Upper lobe of left lung (tissue), 6 donors: ENCODE data around the gene ADNP2. TPM values are rescaled to one million over a fixed set of nuclear protein-coding genes. Genes with fewer than 3 reads are reported as not detected.
A peak's percentile ranks its signal among the peaks of the same experiment; 100 is the strongest.

Experiments
- ATAC-seq, 2 donors: fragments of 200-7000 bp; cut with Tn5 transposase; one replicate each; pipeline ENCODE4 v1.9.1; 2022; ENCODE audit warnings: mild to moderate bottlenecking in 2 of 2, moderate library complexity in 2 of 2; ENCODE audit not compliant: low FRiP score in 2 of 2
- DNase-seq, 2 donors: peaks; one replicate each; pipeline ENCODE4 v3.0.0-alpha.2; 2019 to 2020
- H3K27ac ChIP-seq, 4 donors: fragments of 200-600 bp; sonication (generic); one replicate each; pipeline ENCODE4 v1.5.1; 2016 to 2019
- H3K27me3 ChIP-seq, 4 donors: fragments of 200-600 bp; sonication (generic); one replicate each; pipeline ENCODE4 v1.5.1; 2017 to 2019
- H3K36me3 ChIP-seq, 4 donors: fragments of 200-600 bp; sonication (generic); one replicate each; pipeline ENCODE4 v1.5.1; 2016 to 2019
- H3K4me1 ChIP-seq, 4 donors: fragments of 200-600 bp; sonication (generic); one replicate each; pipeline ENCODE4 v1.5.1; 2018 to 2019
- H3K4me3 ChIP-seq, 4 donors: fragments of 200-600 bp; sonication (generic); one replicate each; pipeline ENCODE4 v1.5.1; 2017 to 2019; ENCODE audit warnings: mild to moderate bottlenecking in 2 of 4, moderate library complexity in 1 of 4
- H3K9me3 ChIP-seq, 4 donors: fragments of 200-600 bp; sonication (generic); one replicate each; pipeline ENCODE4 v1.5.1; 2018 to 2019
- CTCF ChIP-seq, 6 experiments: fragments of 450-650 bp in 4 of 6; fragments of 200-600 bp in 2 of 6; sonication (generic) in 2 of 6; IDR thresholded peaks; one replicate each; pipeline ENCODE4 v1.5.1; 2016 to 2019; ENCODE audit warnings: antibody characterized with exemption in 6 of 6
- EP300 ChIP-seq, 4 donors: sonication (generic); formaldehyde crosslinking; IDR thresholded peaks; one replicate each; pipeline ENCODE4 v1.5.1; 2017; ENCODE audit warnings: antibody characterized with exemption in 4 of 4, control low read depth in 2 of 4
- POLR2A ChIP-seq, 4 donors: fragments of 450-650 bp; IDR thresholded peaks; one replicate each; pipeline ENCODE4 v1.5.1; 2016 to 2017; ENCODE audit warnings: antibody characterized with exemption in 4 of 4, mild to moderate bottlenecking in 2 of 4
- POLR2AphosphoS5 ChIP-seq, 2 donors: sonication (generic); formaldehyde crosslinking; IDR thresholded peaks; one replicate each; pipeline ENCODE4 v1.5.1; 2017; ENCODE audit warnings: antibody characterized with exemption in 2 of 2
- WGBS, 2 donors: methylation state at CpG; one replicate each; pipeline ENCODE4 v1.1.5; 2017 to 2018; 5-methylcytosine and 5-hydroxymethylcytosine counted together
- total RNA-seq, 6 donors: library from RNA; depleted of rRNA in 4 of 6; stranded (reverse); fragments of >200 nt in 4 of 6; gene quantifications; one replicate each; pipeline versions ENCODE4 v1.1.0 to v1.2.1, GENCODE V29; 2016 to 2021
- donor health status: DM: no; HTN: no; CAD: no; lungs with moderate emphysema.
- donor health status: DM: no; HTN: yes; CAD: no; lungs with severe emphysema.

Gene ADNP2
- total RNA-seq, 6 donors from 2014 or later: 12.4 to 26.6 (median 16.1) TPM

- H3K4me3 ChIP-seq: no peak overlapping the region
- DNase-seq (no peak), ATAC-seq (no peak)
- H3K36me3 ChIP-seq: no peaks in the 10 kb centered on the region
- no peaks in the 10 kb centered on the region for H3K27me3 ChIP-seq
- H3K9me3 ChIP-seq: no peaks in the 10 kb centered on the region
- no peak overlapping the region for H3K27ac ChIP-seq
- TF ChIP-seq CTCF (IDR thresholded peaks at IDR 0.05): no peak
- TF ChIP-seq POLR2A (IDR thresholded peaks at IDR 0.05): no peak
- TF ChIP-seq POLR2AphosphoS5 (IDR thresholded peaks at IDR 0.05): no peak
- TF ChIP-seq EP300 (IDR thresholded peaks at IDR 0.05): no peak
- WGBS, 2 donors: 58 to 62% methylated on average over 7 of the region's 7 CpGs
- no peaks in the 10 kb centered on the region for H3K4me1 ChIP-seq
These were observed 4.7 kb upstream of the ADNP2 start for GRCh38 chr18:80104364-80104779.

- no peaks in the 10 kb centered on the region for H3K27me3 ChIP-seq
- DNase-seq (no peak), ATAC-seq (no peak)
- no peak for TF ChIP-seq POLR2AphosphoS5 (IDR thresholded peaks at IDR 0.05)
- no peak for TF ChIP-seq EP300 (IDR thresholded peaks at IDR 0.05)
- TF ChIP-seq POLR2A (IDR thresholded peaks at IDR 0.05): no peak
- no peak for TF ChIP-seq CTCF (IDR thresholded peaks at IDR 0.05)
- no peak overlapping the region for H3K27ac ChIP-seq
- peaks cover 6 to 9% (median 8%) of the 10 kb centered on the region in 4 donors for H3K4me1 ChIP-seq
- no peaks in the 10 kb centered on the region for H3K36me3 ChIP-seq
- 81 to 85% methylated on average over 13 of the region's 13 CpGs for WGBS, 2 donors
- H3K4me3 ChIP-seq: no peak overlapping the region
- no peaks in the 10 kb centered on the region for H3K9me3 ChIP-seq
These were observed 3.5 kb upstream of the ADNP2 start for GRCh38 chr18:80105369-80106167.

- Histone ChIP-seq H3K27ac (no peak overlapping the region), H3K4me1 (peaks cover 13 to 18% (median 15%) of the 10 kb centered on the region in 4 donors), H3K9me3 (no peaks in the 10 kb centered on the region), H3K36me3 (no peaks in the 10 kb centered on the region), H3K27me3 (no peaks in the 10 kb centered on the region), H3K4me3 (no peak overlapping the region)
- WGBS, 2 donors: 50 to 56% methylated on average over 5 of the region's 6 CpGs
- DNase-seq (no peak), ATAC-seq (no peak)
- TF ChIP-seq EP300 (IDR thresholded peaks at IDR 0.05): no peak
These were observed 2.5 kb upstream of the ADNP2 start for GRCh38 chr18:80106482-80107051.

GRCh38 chr18:80107426-80107825 is 1.6 kb upstream of the ADNP2 start:
- H3K27ac ChIP-seq: no peak overlapping the region
- ATAC-seq (no peak), DNase-seq (no peak)
- no peaks in the 10 kb centered on the region for H3K36me3 ChIP-seq
- H3K9me3 ChIP-seq: no peaks in the 10 kb centered on the region
- WGBS, 2 donors: 73 to 77% methylated on average over 10 of the region's 10 CpGs
- no peaks in the 10 kb centered on the region for H3K27me3 ChIP-seq
- no peak overlapping the region for H3K4me3 ChIP-seq
- TF ChIP-seq CTCF (IDR thresholded peaks at IDR 0.05) (no peak), POLR2A (IDR thresholded peaks at IDR 0.05) (no peak), POLR2AphosphoS5 (IDR thresholded peaks at IDR 0.05) (no peak), EP300 (IDR thresholded peaks at IDR 0.05) (no peak)
- peaks cover 13 to 18% (median 15%) of the 10 kb centered on the region in 4 donors for H3K4me1 ChIP-seq

- no peak for TF ChIP-seq POLR2A (IDR thresholded peaks at IDR 0.05)
- no peak for TF ChIP-seq CTCF (IDR thresholded peaks at IDR 0.05)
- TF ChIP-seq POLR2AphosphoS5 (IDR thresholded peaks at IDR 0.05): no peak
- TF ChIP-seq EP300 (IDR thresholded peaks at IDR 0.05): no peak
- peak overlapping the region in 3 of 4 donors; percentile 12 to 89 (median 86) for H3K27ac ChIP-seq
- DNase-seq: peak in 1 of 2 donors; percentile 84
These were observed 933 bp upstream of the ADNP2 start for GRCh38 chr18:80108121-80108536.

More at GRCh38 chr18:80108121-80108536, 933 bp upstream of the ADNP2 start:
- Histone ChIP-seq H3K36me3 (no peaks in the 10 kb centered on the region), H3K4me3 (no peak overlapping the region), H3K4me1 (peaks cover 13 to 18% (median 15%) of the 10 kb centered on the region in 4 donors), H3K27me3 (no peaks in the 10 kb centered on the region), H3K9me3 (no peaks in the 10 kb centered on the region)
- ATAC-seq: no peak
- WGBS, 2 donors: 94% methylated on average over 23 of the region's 23 CpGs
